ENCODE measurements around the gene SPARCL1.
"Not testable (repeated sequence)": the region's sequence is repeated elsewhere in the genome, so short reads cannot be mapped to it uniquely, and the experiment has no call there.

Gene SPARCL1

GRCh38 chr4:87425711-87426110 is 103.5 kb downstream of the SPARCL1 start:
- no peaks in the 10 kb centered on the region for H3K27me3 Mint-ChIP-seq (ENCODE audit: low read depth, poor library complexity)

GRCh38 chr4:87424099-87424543 is 105.1 kb downstream of the SPARCL1 start:
- Mint-ChIP-seq H3K36me3 (ENCODE audit: low read depth) (peaks cover 10% of the 10 kb centered on the region), H3K4me1 (peaks cover 64% of the 10 kb centered on the region), H3K4me3 (peak overlapping the region; percentile 89)
- not testable (repeated sequence) for H3K27me3 Mint-ChIP-seq (ENCODE audit: low read depth, poor library complexity); H3K9me3 Mint-ChIP-seq; DNase-seq; H3K27ac Mint-ChIP-seq

More at GRCh38 chr4:87425711-87426110, 103.5 kb downstream of the SPARCL1 start:
- H3K36me3 Mint-ChIP-seq (ENCODE audit: low read depth) = peaks cover 10% of the 10 kb centered on the region
- H3K9me3 Mint-ChIP-seq = peaks cover 3% of the 10 kb centered on the region
- peaks cover 48% of the 10 kb centered on the region for H3K4me1 Mint-ChIP-seq
- no peak overlapping the region for H3K4me3 Mint-ChIP-seq
- no peak for TF ChIP-seq CTCF (IDR thresholded peaks at IDR 0.05)
- no peak for DNase-seq
- H3K27ac Mint-ChIP-seq = no peak overlapping the region
